HG02840 (cell line): ENCODE data around the gene TMEM269.
"Not testable (repeated sequence)": the region's sequence is repeated elsewhere in the genome, so short reads cannot be mapped to it uniquely, and the experiment has no call there.

Experiments used
- ATAC-seq: cut with Tn5 transposase; IDR thresholded peaks from one replicate; pipeline ENCODE4 v1.9.1; 2021; ENCODE audit warnings: mild to moderate bottlenecking, moderate library complexity, moderate number of reproducible peaks; ENCODE audit not compliant: unreplicated experiment, low FRiP score

TMEM269 gene

DNA sequence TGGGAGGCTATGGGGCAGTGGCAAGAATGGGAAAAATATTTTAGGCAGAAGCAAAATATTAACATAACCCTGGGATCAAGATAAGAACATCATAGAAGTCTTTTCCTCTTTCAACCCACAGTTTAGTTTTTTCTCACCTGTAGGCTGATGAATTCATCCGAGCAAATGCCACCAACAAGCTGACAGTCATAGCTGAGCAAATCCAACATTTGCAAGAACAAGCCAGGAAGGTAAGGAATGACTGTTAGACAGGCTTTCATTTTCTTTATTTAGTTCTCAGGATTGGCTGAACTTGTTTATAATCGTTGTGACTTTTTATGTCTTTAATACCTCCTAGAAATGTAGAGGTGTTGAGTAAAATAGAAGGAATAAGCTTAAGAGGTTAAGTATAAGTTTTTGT lies 11.4 kb upstream of the TMEM269 start:
- ATAC-seq: no peak

DNA sequence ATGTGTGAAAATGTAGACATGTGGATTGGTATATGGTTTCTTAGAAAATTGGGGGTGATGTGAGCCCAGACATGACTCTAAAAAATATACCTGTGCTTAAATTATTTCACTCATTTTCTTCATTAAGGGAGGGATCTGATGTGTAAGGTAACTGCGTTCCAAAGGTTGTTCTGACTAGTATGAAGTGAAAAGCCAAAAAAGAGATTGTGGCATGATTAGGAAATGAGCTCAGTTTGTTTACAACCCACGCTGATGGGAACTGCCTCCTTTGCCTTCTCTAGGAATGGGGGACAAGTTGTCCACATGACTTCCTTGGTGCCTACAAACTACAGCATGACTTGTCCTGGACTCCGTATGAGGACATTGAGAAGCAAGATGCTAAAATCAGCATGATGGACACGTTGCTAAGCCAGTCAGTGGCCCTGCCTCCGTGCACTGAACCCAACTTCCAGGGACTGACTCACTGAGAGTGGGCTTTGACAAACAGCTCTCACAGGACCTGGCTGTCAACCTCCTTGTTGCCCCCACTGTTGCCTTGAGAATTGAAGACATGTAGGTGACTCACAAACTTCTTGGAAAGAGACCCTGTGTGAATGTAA lies 9.8 kb upstream of the TMEM269 start:
- ATAC-seq: no peak

DNA sequence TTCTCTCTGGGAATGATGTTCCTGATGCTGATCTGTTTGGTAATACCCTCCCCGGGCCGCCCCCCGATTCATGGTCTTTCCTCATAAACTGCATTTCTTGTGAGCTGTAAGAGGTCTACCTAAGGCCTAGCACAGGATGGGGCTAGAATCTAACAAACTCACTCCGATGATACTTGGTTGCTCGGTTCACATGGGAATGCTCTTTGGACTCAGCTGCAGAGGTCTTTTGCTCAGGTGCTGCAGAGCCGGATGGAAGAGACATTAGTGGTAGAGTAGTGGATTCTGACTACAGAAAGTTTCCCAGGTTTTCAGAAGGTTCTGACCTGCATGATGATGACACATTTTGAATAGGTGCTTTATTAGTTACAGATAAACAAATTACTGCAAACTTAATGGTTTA lies 8.3 kb upstream of the TMEM269 start:
- ATAC-seq: no peak

DNA sequence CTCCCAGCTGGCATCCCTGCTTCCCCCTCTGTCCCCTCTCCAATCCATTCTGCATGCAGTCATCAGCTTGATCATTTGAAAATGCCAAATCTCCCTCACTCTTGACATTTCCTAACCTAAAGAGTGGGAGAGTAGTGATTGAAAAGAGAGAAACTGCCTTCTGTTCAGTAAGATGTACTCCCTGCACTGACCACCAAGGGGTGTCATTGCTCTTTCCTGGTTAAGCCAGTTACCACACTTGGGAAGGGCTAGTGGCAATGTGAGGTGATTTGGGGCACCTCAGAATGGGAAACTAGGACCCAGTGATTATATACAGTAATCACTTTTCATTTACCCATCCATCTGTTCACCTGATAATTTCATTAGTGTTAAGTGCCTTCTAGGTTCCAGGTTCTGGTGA lies 6.9 kb upstream of the TMEM269 start:
- ATAC-seq: no peak

DNA sequence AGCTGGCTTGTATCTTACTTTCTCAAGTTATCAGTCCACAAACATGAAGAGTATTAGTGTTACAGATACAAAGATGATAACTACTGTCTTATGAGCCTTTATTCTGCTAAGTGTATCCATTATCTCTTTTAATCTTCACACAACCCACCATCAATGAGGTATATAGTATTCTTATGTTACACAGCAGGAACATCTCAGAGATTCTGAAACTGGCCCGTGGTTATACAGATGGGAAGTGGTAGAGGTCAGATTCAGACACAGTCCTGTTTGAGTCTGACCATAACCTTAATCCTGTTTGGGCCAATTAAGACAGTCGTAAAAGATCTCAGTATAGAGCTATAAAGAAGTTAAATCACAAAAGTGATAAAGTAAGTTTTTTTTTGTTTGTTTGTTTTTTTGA lies 5.1 kb upstream of the TMEM269 start:
- ATAC-seq: no peak

DNA sequence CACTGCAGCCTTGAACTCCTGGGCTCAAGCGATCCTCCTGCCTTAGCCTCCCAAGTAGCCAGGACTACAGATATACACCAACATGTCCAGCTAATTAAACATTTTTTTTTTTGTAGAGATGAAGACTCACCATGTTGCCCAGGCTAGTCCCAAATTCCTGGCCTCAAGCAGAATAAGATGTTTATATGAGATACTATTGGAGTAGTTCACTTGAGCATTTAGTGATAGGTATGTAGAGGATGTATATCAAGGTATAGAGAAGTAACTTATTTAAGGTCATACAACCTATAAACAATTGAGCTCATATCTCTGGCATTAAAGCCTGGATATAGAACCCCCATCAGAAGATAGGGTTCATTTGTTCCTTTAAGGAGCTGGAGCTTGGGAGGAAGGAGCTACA lies 4.6 kb upstream of the TMEM269 start:
- no peak for ATAC-seq

DNA sequence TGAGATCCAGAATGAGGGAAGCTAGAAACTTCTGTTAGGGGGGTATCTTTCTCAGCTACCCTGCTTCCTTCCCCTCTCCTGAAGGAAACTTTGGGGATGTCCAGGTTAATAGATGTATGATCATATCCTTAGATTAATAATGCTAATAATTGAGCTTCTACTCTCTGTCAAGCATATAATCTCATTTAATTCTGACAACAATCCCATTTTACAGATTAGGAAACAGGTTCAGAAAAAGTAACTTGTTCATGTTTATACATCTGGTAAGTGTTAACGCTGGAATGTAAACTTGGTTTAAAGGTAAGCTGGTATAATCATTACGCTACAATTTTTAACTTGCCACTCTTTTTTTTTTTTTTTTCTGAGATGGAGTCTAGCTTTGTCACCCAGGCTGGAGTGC lies 1.7 kb upstream of the TMEM269 start:
- no peak for ATAC-seq

DNA sequence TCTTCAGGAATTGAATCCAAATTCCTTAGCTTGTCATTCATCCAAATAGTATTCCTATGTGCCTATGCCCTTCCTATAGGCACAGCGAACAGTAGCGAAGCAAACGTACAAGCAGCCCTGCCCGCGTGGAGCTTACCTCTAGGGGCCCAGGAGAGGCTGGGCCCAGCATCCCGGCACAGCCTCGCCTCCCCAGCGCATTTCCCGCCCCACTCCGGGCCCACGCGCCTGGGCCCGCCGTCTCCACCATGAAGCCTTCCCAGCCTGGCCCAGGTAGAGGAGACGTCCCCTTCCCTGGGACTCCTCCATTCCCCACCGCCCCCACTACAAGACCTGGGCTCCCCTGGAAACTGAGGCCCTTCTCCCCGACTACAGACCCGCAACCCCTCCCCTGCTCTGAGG lies 245 bp upstream of the TMEM269 start:
- ATAC-seq: no peak

DNA sequence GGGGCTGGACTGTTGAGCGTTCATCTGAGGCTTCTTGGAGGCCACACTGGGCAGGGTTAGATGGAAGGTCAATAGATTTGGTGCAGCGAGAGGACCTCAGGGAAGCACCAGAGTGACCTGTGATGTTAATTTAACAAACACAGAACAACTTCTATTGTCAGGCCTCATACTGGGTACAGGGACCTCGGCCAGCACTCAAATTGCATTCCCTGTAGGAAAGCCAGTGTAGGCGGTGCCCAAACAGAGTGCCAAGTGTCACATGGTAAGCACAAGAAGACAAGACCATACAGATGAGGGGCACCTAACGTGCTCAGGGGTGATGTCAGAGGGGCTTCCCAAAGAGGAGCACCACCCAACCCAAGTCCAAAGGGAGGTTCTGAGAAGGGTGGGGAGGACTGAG lies 1.3 kb downstream of the TMEM269 start:
- no peak for ATAC-seq

DNA sequence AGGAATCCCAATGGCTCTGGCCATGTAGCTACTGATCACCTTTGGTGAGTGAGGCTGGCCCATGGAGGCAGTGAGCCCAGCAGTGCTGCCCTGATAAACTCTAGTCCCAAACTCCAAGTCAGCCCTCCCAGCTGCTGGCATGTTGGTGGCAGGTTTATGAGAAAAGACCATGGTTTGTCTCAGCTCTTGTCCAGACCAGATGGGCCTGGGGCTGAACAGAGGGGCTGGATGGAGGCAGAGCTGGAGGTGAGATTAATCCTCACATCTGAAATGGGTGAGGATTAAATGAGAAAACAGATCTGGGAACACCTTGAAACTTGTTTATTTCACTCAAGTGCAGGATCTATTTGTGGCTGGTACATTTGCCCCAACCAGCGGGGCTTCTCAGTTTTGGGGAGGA lies 3.2 kb downstream of the TMEM269 start:
- ATAC-seq: no peak

DNA sequence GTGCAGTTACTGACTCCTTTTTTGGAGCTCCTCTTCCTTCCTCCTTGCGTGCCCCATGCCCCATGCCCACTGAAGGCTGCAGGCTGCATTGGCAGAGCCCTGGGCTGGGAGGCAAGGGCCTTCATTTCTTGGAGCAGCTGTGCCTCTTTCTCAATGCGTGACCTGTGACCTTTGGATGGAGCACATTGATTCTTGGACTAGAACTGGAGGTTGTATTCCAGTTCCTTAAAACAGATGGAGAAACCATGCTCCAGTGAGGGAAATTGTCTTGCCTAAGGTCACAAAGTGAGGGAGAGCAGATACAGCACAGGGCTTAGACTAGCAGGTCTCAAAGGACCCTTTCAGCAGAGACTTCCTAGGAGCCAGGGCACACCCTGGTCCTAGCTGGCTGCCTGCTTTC lies 9.0 kb downstream of the TMEM269 start:
- ATAC-seq: no peak

DNA sequence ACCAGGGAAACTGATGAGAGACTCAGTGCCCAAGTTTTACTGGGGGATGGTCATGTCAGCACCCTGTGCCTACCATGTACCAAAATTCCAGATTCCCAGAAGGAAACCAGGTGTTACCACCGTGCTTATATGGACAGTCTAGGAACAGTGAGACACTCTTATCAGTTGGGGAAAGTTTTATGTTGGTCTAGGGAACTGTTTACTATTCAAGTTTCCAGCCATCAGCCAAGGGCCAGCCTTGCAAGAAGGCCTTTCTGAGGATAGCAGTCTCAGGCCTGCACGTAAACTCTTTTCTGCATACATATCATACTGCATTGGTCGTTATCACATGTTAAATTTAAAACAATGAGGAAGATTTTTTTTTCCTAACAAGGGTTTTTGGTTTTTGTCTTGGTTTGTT lies 12.6 kb downstream of the TMEM269 start:
- no peak for ATAC-seq

DNA sequence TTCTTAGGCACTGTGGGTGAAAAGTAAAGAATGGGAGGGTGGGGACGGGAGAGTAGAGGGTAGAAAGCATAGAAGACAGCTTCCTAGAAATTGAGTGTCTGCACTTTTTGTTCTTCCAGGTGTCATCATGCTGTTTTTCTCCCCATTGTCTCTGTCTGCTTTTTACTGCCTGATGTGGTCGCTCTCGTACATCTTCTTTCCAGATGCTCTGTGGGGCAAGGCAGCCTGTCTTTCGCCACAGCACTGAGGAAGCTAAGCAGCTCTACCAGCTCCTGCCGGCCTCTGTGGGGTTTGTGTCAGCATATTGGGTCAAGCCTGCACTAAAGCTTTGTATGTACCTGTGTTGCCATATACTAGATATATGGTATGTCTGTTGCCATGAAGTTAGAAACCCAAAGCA lies 13.2 kb downstream of the TMEM269 start:
- no peak for ATAC-seq

DNA sequence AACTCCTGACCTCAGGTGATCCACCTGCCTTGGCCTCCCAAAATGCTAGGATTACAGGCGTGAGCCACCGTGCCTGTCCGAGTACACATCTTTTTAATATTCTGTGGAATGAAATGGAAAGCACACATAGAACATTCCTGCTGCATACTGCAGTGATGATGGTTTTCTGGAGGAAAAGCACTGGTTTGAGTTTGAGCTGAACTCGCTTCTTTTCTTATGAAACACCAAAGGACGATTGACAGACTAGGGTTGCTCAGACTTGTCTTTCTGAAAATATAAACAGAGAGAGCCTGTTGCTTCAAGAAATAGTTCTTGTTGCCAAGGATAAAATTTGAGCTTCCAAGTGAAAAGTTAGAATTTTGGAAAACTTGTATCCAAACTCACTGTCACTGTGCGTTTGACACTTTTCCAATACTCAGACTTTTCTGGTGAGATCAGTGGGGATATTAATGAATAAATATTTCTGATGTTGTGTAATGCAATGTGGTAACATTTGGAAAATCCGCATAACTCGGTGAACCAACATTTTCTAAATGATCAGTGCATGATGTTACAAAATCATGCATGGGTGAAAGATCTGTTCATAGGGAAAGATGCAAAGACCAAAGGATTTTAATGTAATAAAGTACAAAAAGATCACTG lies 17.2 kb downstream of the TMEM269 start:
- ATAC-seq: no peak

DNA sequence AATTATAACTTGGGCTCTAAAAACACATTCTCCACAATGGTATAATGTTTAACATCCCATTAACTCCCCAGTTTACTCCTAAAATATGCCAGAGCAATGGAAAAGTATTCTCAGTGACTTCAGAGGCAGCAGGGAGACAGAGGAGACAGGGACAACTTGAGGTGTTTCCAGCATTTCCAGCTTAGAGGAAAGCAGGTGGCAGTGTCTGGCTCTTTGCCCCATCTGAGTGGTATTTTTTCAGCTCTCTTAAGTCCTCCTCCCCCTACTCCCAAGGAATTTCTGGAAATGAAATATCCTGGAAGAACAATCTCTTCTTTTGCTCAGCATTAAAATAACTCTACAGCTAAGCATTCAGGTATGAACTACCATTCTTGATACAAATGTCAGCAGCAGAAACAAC lies 21.4 kb downstream of the TMEM269 start:
- no peak for ATAC-seq

DNA sequence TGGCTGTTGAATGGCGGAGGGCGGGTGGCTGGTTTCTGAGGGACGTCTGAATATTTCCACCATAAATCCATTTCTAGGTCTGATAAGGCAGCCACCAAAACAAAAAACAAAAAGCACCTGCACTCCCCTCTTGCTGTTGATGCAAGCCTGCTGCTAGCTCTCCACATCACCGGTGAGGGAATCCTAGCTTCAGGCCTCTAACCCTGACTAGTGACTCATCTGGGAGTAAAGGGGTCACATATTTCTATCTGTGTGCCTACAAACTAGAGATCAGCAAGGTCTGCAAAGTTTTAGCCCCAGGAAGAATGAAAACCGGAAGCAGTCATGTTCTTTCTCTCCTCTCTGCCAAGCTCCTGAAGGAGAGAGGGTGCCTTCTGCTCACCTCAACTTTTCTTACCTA lies 21.8 kb downstream of the TMEM269 start:
- ATAC-seq: no peak

DNA sequence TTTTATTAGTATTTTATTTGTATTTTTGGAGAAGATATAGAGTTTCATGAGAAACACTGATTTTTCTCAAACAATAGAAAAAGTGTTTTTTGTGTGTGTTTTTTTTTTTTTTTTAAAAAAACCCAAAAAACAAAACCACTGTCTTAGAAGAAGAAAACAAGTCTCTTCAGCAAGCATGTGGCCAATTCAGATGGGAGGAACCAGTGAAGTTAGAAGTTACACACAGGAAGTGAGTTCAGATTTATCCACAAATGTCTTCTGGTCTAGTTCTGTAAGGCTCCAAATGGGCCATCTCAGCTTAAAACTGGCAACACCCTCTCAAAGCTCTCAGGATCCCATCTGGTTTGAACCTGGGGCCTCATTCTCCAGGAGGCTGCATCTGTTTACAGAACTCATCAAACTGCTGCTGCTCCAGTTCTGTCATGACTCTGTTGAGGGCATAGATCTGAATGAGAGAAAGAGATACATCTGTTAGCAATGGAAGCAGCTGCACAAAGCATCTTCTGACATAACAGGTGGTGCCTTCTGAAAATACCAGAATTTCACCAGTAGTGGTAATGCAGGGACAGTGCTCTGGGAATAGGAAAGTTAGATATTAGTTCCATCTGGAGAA lies 22.4 kb downstream of the TMEM269 start:
- no peak for ATAC-seq

DNA sequence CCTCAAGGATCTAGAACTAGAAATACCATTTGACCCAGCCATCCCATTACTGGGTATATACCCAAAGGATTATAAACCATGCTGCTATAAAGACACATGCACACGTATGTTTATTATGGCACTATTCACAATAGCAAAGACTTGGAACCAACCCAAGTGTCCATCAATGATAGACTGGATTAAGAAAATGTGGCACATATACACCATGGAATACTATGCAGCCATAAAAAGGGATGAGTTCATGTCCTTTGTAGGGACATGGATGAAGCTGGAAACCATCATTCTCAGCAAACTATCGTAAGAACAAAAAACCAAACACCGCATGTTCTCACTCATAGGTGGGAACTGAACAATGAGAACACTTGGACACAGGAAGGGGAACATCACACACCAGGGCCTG lies 30.0 kb downstream of the TMEM269 start:
- not testable (repeated sequence) for ATAC-seq

DNA sequence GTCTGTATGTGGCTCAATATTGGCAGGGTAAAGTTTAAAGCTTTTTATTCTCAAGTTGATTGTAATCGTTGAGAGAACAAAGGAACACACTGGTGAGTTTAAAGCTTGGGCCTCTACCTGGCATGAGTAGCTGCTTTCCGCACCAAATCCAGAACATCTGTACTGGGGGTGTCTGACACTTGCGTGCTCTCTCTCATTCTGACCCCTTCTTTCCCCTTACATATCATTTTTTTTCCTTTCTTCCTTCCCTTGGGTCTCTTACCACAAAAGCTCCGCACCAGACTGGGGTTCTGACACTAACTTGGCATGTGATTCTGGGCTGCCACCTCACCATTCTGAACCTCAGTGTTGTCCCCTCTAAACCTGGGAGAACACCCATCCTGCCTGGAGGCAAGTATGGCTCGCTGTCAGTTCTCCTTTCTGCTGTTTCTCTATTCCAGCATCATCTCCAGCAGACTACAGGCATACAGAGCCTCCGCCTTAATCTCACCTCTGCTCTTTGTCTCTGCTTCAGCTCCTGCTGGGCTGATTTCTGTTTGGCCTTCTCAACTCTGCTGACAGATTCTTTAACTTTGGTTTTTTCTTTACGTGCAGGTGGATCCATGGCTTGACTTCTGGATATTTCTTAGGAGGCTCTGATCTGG lies 31.3 kb downstream of the TMEM269 start:
- no peak for ATAC-seq

DNA sequence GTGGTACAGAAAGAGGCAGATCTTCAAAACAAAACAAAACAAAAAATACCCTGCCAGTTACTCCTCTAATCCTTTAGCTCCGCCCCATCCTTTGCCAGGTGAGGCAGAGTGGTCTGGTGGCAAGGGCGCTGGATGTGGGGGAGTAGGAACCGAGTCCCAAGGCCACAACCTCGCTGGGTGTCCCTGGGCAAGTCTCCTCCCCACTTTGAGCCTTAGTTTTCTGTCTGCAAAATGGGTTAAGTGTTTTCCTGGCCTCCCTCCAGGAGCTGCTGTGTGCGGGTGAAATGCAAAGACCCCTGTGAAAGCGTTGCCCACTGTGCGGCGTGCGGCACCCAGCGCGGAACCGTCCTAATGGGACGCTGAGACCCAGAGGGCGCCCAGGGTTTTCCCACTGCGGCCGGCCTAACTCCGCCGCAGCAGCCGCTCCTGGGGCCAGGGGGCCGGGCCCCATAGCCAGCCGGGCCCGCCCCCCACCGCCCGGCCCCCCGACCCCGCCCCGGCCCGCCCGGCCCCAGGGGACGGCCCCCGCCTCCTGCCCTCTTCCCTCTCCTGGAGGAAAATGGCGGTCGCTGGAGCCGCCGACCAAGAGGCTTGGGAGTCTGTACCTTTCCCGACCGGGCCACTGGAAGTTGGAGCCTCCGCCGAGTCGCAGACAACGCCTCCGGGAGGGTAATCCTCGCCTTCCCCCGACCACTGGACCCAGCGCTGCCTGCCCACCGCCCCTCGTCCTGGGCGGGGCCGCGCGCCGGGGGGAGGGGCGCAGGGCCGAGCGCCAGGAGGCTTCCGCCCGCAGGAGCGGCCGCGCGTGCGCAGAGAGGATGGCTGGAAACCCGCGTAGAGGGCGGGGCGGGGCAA lies 32.0 kb downstream of the TMEM269 start, which contains the start of the genes ERMAP and SVBP:
ERMAP (plus strand) TSS at position 538 of the 855 bp plus-strand sequence. CDS start 13,327 bp downstream, outside the sequence.
SVBP (minus strand) TSS at position 813 of the 855 bp plus-strand sequence. CDS start 853 bp downstream, outside the sequence.
- ATAC-seq: peak; percentile 91

DNA sequence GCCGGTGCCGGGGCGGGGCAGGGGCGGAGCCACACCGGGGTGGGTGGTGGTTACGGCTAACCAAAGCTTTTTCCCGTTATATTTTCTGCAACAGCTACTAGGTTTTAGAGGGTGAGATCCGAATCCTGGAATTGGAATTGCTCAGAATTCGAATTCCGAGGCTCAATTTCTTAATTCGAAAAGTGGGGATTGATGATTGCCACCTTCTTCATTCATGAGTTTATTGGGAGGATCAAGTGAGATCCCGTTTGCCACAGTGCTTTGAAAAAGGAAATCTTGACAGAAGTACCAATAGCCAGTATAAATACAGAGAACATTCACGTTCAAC lies 32.6 kb downstream of the TMEM269 start:
- no peak for ATAC-seq
